Measurements from ENCODE around the gene RXRA. TPM values are rescaled to one million over a fixed set of nuclear protein-coding genes. Genes with fewer than 3 reads are reported as not detected.

RXRA gene
- total RNA-seq, 2 donors from 2014 or later, result 45.4 to 58.1 TPM

DNA sequence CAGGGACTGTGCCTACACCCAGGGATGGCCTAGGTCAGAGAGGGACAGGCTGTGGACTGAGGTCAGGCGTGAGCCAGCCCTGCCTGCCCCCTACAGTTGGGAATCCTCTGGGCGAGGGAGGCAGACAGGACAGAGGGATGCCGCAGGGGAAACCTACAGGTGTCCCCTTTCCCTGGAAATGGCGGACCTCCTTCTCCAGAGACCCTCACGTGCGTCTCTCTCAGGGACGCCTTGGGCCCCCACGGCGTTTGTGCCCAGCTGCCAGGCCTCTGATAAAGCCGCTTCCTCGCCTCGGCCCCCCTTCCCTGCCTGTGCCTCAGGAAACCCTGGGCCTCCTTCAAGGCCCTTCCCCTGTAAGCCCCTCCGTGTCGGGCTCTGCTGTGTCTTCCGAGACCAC, 129.3 kb downstream of the RXRA start:
- ATAC-seq (ENCODE audit: insufficient number of reproducible peaks, low FRiP score, low read depth), result no peak
- Histone ChIP-seq H3K4me1 (ENCODE audit: control insufficient read depth in 1 of 2, low read depth in 2 of 2) (peaks cover 22 to 40% of the 10 kb centered on the region in 2 donors), H3K27me3 (replicated peaks; ENCODE audit: insufficient read depth) (no peaks in the 10 kb centered on the region), H3K27ac (peak overlapping the region; percentile 83 to 94), H3K4me3 (peak overlapping the region; percentile 73), H3K36me3 (no peaks in the 10 kb centered on the region), H3K9me3 (no peaks in the 10 kb centered on the region)
- no peak for DNase-seq (ENCODE audit: low spot score)
- TF ChIP-seq CTCF (IDR thresholded peaks at IDR 0.05), result no peak

DNA sequence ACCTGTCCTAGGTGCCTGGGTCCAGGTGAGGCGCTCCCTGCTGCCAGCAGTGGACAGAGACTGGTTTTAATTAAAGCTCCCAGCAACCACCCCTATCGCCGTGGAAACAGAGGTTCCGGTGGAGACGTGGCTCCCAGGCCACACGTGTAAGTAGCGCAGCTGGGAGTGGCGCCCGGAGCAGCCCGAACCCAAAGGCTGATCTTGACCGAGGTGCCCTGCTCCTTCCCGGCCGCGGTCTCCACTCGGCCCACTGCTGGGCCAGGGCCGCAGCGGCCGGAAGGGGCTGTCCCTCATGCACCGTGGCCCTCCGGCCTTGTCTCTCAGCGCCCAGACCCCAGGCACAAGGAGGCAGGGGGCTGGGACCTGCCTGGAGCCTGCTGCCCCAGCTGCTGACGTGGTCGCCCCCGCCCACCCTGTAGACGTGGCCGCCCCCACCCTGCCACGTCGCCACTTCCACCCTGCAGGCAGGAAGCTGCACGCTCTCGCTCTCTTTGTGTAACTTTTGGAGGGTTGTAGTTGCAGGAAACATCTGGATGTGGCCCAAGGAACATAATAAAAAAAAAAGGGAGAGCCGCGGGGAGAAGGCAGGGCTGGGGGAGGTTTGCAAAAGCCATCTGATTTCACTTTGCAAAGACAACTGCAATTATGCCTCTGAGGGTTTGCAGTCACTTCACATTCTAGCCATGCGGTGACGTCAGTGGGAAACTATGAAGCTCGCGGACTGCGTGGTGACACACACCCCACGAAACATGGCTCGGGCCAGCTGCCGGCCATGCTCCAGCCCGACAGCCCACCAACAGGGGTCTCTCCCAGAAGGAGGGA, 129.9 kb downstream of the RXRA start:
- no peak for TF ChIP-seq CTCF (IDR thresholded peaks at IDR 0.05)
- H3K27me3 ChIP-seq (replicated peaks; ENCODE audit: insufficient read depth), result no peaks in the 10 kb centered on the region
- peaks cover 22 to 40% of the 10 kb centered on the region in 2 donors for H3K4me1 ChIP-seq (ENCODE audit: control insufficient read depth in 1 of 2, low read depth in 2 of 2)
- H3K27ac ChIP-seq, result peak overlapping the region; percentile 83 to 94
- H3K36me3 ChIP-seq, result no peaks in the 10 kb centered on the region
- ATAC-seq (ENCODE audit: insufficient number of reproducible peaks, low FRiP score, low read depth), result peak; percentile 84
- peak overlapping the region; percentile 73 for H3K4me3 ChIP-seq
- DNase-seq (ENCODE audit: low spot score), result peak; percentile 84
- no peaks in the 10 kb centered on the region for H3K9me3 ChIP-seq

GRCh38 chr9:134456756-134457305, 130.6 kb downstream of the RXRA start:
- Histone ChIP-seq H3K27ac (peak overlapping the region; percentile 83 to 94), H3K4me1 (ENCODE audit: control insufficient read depth in 1 of 2, low read depth in 2 of 2) (peaks cover 22 to 40% of the 10 kb centered on the region in 2 donors), H3K9me3 (no peaks in the 10 kb centered on the region), H3K4me3 (peak overlapping the region; percentile 73), H3K27me3 (replicated peaks; ENCODE audit: insufficient read depth) (no peaks in the 10 kb centered on the region), H3K36me3 (no peaks in the 10 kb centered on the region)
- DNase-seq (ENCODE audit: low spot score), result no peak
- peak; percentile 6 for ATAC-seq (ENCODE audit: insufficient number of reproducible peaks, low FRiP score, low read depth)
- no peak for TF ChIP-seq CTCF (IDR thresholded peaks at IDR 0.05)

DNA sequence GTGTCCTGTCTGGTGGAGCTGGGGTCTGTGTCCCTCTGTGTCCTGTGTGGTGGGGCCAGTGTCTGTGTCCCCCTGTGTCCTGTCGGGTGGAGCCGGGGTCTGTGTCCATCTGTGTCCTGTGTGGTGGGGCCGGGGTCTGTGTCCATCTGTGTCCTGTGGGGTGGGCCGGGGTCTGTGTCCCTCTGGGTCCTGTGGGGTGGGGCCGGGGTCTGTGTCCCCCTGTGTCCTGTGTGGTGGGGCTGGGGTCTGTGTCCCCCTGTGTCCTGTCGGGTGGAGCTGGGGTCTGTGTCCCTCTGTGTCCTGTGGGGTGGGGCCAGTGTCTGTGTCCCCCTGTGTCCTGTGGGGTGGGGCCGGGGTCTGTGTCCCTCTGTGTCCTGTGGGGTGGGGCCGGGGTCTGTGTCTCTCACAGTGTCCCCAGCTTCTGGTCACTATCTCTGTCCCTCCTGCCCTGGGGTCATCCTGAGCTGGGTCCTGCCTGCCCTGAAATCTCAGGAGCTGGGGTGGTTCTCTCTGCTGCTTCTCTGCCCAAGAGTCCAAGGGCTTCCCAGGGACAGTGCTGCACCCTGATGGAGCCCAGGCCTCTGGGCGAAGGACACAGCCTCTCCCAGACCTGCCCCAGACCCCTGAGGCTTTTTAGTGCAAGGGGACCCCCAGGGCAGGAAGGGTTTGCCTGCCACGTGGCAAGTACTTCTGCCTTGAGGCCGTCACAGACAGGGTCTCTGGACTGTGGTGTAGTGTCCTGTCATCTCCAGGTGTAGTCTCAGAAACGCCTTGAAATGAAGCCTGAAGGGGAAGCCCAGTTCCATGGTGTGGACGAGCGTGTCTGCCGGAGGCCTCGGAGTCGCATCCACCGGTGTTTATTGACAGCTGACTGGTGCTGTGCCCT, 131.3 kb downstream of the RXRA start:
- DNase-seq (ENCODE audit: low spot score) (no peak), ATAC-seq (ENCODE audit: insufficient number of reproducible peaks, low FRiP score, low read depth) (no peak)
- Histone ChIP-seq H3K9me3 (no peaks in the 10 kb centered on the region), H3K4me3 (no peak overlapping the region), H3K27ac (peak overlapping the region; percentile 83 to 94), H3K4me1 (ENCODE audit: control insufficient read depth in 1 of 2, low read depth in 2 of 2) (peaks cover 22 to 40% of the 10 kb centered on the region in 2 donors), H3K27me3 (replicated peaks; ENCODE audit: insufficient read depth) (no peaks in the 10 kb centered on the region), H3K36me3 (no peaks in the 10 kb centered on the region)
- no peak for TF ChIP-seq CTCF (IDR thresholded peaks at IDR 0.05)

Measured in thoracic aorta (tissue), 2 donors.